GM19467 (cell line): ENCODE measurements around the gene FBXL13.
"Not testable (repeated sequence)": the region's sequence is repeated elsewhere in the genome, so short reads cannot be mapped to it uniquely, and the experiment has no call there.

Experiments
- ATAC-seq: cut with Tn5 transposase; IDR thresholded peaks from one replicate; pipeline ENCODE4 v1.9.1; 2021; ENCODE audit warnings: mild to moderate bottlenecking, moderate library complexity; ENCODE audit not compliant: unreplicated experiment

The FBXL13 gene

DNA sequence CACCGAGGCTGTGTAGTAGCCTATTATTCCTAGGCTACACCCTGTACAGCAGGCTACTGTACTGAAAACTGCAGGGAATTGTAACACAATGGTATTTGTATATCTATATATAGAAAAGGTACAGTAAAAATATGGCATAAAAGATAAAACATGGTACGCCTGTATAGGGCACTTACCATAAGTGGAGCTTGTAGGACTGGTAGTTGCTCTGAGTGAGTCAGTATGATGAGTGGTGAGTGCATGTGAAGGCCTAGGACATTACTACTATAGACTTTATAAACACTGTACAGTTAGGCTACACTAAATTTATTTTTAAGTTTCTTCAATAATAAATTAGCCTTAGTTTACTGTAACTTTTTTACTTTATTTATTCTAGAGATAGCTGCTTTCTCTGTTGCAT is 285.8 kb downstream of the FBXL13 start:
- ATAC-seq: not testable (repeated sequence)

DNA sequence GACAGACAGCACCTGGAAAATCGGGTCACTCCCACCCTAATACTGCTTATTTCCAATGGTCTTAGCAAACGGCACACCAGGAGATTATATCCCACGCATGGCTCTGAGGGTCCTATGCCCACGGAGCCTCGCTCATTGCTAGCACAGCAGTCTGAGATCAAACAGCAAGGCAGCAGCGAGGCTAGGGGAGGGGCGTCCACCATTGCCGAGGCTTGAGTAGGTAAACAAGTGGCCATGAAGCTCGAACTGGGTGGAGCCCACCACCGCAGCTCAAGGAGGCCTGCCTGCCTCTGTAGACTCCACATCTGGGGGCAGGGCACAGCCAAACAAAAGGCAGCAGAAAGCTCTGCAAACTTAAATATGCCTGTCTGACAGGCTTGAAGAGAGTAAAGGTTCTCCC is 293.7 kb downstream of the FBXL13 start:
- not testable (repeated sequence) for ATAC-seq

DNA sequence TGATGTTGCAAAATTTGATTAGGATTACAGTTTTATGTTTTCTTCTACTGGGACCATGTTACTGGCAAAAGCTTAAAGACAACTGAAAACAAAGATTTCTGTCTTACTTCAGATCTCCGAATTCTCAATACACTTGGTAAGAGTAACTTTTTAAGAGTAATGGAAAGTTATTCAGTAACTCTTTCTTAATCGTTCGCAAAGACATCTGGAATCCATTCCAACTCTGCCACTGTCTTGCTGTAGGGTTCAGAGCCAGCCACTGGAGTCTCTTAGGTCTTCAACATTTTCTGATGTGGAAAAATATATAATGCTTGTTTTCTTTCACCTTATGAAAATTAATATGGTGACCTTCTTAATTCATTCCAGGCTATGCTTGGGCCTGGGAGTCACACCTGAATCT is 295.9 kb downstream of the FBXL13 start:
- not testable (repeated sequence) for ATAC-seq

DNA sequence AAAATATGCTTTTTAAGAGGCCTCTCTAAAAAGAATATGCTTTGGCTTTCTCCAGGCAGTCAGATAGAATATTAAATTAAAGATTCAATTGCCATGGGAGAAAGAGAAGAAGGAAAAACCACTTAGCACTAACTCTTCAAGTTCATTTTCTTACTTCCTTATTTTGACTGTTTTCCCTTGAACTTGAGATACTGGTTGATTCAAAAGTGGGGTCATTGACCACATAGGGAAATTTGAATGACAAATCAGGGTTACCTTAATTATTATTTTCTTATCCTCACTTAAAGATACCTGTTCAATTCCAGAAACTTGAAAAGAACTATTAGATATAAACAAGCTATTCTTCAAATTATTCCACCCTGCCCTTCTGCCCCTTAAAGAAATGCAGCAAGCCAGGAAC is 298.4 kb downstream of the FBXL13 start:
- ATAC-seq: not testable (repeated sequence)

DNA sequence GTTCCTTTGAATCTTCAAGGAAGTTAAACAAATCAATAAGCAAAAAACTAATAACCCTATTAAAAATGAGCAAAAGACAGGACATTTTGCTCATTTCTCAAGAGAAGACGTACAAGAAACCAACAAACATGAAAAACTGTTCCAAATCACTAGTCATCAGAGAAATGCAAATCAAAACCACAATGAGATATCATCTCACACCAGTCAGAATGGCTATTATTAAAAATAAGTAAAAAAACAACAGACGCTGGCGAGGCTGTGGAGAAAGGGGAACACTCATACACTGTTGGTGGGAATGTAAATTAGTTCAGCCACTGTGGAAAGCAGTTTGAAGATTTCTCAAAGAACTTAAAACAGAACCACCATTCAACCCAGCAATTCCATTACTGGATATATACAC is 304.1 kb downstream of the FBXL13 start:
- ATAC-seq: not testable (repeated sequence)

DNA sequence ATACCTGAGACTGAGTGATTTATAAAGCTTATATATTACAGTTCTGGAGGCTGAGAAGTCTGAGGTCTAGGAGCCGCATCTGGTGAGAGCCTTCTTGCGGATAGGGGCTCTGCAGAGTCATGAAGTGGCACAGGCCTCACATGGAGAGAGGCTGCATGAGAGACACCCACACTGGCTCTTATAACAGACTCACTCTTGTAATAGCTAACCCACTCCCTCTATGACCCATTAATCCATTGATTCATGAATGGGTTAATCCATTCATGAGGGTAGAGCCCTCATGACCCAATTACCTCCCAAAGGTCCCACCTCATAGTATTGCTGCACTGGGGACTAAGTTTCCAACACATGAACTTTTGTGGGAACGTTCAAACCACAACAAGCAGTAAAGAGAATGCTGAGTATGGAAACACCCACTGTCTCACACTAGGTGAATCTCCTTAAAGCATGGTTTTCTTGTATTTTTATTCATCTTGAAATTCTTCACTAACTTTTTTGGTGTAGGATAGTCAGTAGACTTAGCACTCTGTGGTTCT is 304.9 kb downstream of the FBXL13 start:
- not testable (repeated sequence) for ATAC-seq

DNA sequence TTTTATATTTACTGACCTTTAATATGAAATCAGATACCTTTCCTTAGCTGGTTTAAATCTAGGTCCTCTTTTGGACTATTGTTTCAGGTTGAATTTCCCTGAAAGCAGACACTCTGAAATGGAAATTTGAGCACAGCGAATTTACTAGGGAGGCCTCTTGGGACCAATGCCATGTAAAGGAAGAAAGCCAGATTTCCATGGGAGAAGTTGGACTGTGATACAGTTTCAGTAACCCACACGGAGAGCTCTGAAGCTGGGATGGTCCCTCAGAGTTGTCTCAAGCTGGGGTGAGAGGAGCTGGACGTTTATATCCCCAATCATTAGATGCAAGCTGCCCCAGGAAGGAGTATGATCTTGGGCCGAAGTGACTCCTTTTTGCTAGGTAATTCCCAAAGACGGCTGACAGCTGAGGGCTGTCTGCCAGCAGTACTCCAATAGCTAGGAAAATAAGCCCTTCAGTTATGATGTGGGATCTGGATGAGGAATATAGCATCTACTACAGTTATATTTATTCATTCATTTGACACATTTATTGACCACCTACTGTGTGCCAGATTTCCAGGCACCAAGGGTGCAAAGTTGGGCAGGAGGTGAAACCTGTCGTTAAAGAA is 311.2 kb downstream of the FBXL13 start:
- not testable (repeated sequence) for ATAC-seq
